Stimulated activated CD8-positive, alpha-beta memory T cell treated with anti-CD3 and anti-CD28 coated beads, Interleukin-15, amount 100 ng/mL, for 1 hour (primary cell): ENCODE results near the gene VSIG10L.

Experiments used
- DNase-seq: peaks from one replicate; pipeline ENCODE4 v3.0.0-alpha.2; 2020; ENCODE audit warnings: low read depth

The VSIG10L gene

DNA sequence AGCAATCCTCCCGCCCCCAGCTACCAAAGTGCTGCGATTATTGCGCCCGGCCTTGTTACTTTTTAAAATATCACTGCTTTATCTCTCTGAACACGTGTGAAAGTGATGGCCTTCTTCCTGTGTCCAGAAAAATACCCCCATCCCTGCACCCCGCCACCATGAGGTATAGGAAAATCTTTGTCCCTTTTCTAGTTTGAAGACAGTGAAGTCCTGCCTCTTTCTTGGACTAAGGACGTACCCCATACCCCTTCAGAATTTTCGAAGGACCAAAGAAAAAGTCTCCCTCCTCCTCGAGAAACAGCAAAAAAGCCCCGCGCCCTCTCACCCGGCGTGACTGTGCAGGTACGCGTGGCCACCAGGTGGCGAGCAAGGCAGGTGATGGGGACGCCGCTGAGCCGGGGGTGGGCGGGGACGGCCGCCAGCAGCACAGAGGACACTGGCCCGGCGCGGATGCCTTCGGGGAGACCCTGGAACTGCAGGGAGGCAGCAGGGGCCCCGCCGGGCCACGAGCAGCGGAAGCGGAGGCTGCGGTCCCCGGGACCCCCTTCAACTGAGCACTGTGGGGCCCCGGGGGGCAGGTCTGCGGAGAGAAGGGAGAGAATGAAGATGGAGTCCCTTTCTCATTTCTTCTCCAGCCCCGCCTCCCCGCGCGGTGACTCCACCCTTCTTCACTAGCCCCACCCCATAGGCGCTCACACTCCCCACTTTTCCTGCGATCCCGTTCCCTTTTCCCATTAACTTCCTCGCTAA, 3.2 kb downstream of the VSIG10L start:
- peak; percentile 72 for DNase-seq

DNA sequence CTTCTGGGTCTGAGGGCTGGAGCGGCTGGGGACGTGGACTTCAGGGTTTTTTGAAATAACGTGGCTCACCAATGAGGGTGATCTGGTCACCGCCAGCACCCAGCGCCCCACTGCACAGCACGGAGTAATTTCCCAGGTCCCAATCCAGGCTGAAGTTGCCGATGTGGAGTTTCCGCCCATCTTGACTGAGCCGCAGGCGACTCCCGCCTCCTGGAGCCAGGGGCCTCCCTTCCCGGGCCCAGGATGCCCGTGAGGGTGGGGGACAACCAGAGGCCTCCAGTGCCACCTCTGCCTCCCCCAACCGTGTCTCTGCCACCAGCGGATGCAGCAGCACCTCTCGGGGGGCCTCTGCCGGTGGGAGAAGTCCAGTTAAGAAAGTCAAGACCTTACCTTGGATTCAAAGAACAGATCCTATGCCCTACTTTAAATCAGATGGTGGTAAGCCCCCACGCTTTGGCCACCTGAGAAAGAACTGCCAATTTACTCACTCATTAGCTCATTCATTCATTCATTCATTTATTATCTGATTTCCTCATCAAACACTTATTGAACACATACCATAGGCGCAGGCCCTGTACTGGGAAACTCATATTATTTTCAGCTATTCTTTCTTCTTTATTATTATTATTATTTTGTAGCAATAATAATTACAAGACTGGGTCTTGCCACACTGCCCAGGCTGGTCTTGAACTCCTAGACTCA, 3.9 kb downstream of the VSIG10L start:
- no peak for DNase-seq

DNA sequence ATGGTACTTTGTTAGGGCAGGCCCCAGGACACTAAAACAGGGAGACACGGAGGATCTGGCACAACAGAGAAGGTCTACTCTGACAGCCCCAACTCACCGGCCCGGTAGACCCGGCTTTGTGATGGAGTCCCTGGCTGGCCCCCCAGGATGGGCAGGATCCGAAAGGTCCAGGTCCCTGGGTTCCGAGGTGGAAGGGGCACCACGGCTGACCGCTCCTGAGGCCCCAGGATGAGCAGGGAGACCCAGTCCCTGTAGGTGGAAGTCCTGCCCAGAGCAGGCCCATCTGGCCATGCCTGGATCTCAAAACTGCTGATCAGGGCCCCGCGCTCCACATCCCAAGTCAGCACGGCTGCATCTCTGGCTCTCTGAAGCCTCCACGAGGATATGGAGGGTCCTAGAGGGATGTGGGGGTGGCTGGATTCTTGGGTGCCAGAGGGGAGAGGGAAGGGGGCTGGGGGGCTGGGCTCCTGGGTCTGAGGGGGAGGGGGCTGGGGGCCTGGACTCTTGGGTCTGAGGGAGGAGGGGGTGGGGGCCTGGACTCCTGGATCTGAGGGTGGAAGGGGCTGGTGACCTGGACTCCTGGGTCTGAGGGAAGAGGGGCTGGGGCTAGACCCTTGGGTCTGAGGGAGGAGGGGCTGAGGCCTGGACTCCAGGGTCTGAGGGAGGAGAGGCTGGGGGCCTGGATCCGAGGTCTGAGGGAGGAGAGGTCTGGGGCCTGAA, 4.6 kb downstream of the VSIG10L start:
- no peak for DNase-seq

DNA sequence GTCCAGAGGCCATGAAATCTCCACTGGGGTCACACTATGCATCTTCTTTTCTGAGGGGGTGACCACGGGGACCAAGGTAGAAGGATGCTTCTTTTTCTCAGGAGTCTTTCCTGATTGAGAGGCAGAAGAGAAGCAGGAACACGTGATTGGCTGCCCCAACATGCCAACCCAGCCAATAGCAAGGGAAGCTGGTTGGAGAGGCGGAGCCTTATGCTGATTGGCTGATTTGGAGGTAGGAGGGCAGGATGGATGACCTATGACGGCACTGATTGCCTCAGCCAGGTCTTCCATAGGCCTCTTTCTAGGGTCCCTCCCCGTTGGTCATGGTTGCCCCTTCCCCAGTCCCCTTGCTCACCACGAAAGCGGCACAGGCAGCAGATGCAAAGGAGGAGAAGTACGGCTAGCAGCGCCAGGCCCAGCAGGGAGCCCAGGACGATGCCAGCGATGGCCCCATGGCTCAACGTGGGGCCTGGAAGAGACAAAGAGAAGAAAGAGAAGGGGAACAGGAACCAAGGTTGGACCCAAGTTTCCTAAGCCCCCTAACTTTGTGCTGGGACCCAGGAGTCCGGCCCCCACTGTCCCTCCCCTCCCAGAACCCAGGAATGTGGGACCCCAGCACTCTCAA, 8.0 kb downstream of the VSIG10L start:
- DNase-seq: no peak

DNA sequence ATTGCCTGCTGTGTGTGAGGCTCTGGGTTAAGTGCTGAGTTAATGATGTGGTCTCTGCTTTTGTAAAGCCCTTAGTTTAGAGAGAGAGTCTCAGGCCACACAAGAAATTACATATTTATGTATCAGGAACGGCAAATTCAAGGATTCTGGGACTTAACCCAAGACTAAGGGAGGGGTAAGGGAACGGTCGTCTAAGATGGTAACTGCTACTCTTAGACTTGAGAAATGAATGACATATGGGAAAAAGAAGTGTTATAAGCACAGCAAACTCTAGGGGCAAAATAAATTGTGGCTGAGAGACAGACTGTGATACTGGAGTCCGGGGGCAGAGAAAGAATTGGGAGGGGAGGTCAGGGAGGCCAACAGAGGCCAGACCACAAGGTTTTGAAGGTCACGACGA, 10.2 kb downstream of the VSIG10L start:
- DNase-seq: no peak

DNA sequence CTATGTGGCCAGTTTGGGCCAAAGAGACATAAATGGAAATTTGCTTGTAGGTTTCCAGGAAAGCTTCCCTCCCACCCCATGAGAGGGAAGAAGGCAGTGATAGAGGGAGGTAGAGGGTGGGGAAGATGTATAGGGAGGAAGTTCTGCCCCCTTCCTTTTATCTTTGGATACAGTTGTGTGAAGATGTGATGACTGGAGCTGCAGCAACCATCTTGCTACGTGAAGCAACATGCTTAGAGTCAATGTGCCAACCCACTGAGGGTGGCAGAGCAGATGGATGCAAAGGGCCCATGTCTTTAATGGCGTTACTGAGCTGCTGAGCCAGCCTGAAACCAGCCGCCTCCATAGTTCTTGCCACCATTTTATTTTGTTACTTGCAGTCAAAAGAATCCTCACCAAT, 10.7 kb downstream of the VSIG10L start:
- no peak for DNase-seq

DNA sequence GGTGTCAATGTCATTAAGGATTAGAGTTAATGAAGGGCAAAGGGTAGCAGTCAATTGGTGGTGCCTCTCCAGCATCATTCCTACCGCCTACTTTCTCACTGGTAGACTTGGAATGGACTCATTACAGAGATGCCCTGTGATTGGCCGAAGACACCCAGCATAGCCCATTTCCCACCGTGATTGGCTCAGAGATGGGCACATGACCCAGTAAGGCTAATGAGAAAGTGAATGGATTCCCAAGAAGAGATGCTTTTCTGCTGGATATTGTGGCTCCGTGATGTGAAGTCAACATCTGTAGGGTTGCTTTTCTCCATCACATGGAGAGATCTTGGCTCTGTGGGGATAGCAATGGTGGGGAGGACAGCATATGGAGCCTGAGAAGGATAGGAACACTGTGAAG, 11.6 kb downstream of the VSIG10L start:
- no peak for DNase-seq

DNA sequence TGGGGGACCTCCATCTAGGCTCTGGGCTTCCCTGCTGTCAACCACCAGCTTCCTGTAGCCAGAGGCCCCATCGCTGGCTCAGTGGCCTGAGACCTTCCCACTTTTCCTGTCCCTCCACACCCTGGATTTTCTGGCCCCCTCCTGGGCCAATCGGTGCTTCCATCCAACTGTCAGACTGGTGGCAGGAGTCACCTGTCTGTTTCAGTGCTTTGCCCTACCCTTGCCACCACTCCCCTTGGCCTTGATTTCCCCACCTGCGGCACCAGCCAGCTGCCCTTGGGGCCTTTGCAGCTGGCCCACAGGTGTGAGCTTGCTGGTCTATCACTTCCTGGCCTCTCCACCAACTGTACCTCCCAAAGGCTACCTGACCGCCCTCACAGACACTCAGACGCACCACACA, 12.5 kb downstream of the VSIG10L start:
- no peak for DNase-seq

DNA sequence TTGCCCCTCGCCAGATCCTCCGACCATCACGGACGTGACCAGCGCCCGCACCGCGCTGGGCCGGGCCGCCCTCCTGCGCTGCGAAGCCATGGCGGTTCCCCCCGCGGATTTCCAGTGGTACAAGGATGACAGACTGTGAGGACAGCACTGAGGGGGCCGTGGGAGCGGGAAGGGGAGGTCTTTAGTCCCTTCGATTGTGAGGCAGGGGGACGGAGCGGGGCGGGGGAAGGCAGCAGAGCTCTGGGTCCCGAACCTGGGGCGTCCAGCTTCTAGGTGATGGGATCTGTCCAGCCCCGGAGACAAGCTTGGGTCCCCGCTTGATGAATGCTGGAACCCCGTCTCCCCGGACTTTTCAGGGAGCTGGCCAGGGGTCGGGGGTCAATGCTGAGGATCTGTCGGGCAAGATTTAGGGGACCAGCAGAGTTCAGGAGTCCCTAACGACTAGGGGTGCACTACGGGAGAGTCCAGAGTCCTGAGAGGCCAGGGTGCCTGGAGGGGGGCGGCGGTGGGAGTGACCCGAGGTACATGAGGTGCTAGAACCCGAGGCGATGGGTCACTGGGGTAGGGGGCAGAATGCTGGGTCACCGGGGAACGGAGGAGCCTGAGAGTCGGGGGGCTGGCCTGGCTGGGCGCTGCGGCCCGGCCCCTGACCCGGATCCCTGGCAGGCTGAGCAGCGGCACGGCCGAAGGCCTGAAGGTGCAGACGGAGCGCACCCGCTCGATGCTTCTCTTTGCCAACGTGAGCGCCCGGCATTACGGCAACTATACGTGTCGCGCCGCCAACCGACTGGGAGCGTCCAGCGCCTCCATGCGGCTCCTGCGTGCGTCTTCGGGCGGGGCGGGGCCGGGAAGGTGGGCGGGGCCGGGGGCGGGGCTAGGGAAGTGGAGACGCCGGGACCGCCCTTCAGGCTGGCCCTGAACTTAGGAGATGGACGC, 14.6 kb downstream of the VSIG10L start:
- DNase-seq: no peak

DNA sequence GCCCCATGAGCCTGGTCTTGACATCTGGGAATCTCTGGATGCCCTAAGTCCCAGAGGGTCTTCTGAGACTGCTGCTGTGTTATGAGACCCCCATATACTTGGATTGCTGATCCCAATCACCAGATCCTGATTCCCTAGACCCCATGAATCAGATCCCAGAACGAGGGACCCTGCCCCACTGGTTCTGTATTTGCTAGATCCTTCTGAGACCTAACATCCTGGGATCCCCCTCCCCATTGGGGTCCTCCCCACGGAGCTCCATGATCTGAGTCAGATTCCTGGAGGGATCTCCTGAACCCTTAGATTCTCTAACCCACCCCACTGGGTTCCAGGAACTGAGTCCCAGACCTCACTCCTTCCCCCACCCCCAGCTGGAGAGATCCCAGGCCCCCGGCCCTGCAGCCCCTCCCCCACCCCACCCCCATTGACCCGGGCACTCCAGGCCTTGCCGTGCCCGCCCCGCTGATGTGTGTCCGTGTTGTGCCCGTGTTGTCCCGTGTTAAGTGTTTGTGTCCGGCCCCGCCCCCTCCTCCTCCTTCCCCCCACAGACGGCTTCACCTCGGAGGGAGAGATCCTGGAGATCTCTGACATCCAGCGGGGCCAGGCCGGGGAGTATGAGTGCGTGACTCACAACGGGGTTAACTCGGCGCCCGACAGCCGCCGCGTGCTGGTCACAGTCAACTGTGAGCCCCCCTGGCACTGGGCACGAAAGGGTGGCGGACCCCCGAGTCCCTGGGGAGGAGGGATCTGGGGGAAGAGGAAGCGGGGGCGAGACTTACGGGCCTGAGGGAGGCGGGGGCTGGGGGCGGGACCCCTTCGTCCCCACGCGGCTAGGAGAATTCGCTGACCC, 15.5 kb downstream of the VSIG10L start:
- DNase-seq: no peak

DNA sequence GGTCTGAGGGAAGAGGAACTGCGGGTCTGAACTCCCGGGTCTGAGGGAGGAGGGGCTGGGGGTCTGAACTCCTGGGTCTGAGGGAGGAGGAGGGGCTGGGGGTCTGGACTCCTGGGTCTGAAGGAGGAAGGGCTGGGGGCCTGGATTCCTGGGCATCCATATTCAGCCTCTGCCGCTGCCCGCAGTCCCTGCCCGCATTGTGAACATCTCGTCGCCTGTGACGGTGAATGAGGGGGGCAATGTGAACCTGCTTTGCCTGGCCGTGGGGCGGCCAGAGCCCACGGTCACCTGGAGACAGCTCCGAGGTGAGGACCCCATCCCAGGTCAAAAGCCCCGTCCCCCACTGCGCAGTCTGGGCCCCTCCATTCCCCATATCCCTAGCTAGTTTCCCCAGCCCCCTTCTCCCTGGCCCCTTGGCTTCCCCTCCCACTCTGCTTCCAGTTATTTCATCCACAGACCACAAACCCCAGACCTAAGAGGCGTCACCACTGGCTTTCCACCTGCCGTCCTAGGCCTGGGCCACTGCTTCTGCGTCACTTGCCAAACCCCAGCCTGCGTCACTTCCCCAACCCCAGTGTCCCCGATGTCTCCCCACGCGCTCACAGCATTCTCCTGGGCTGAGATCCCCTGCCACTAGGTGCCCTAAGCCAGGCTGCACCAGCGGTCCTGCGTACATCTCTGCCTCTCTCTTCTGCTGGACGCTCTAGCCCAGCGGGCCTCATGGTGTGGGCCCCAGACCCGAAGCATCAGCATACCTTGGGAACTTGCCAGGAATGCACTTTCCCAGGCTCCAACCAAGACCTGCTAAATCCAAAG, 16.6 kb downstream of the VSIG10L start:
- DNase-seq: no peak

DNA sequence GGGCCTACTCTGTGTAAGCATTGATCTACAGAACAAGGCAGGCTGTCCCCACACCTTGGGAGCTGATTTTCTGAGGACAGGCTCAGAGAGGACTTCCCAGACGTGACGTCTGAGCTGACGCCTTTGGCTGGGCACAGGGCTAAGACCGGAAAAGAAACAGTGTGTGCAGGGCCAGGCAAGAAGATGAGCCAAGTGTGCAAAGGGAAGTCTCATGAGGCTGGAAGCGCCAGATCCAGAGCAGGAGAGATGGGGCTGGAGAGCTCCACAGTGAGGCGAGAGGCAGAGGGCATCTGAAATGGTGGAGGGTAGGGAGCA, 17.8 kb downstream of the VSIG10L start:
- DNase-seq: no peak

DNA sequence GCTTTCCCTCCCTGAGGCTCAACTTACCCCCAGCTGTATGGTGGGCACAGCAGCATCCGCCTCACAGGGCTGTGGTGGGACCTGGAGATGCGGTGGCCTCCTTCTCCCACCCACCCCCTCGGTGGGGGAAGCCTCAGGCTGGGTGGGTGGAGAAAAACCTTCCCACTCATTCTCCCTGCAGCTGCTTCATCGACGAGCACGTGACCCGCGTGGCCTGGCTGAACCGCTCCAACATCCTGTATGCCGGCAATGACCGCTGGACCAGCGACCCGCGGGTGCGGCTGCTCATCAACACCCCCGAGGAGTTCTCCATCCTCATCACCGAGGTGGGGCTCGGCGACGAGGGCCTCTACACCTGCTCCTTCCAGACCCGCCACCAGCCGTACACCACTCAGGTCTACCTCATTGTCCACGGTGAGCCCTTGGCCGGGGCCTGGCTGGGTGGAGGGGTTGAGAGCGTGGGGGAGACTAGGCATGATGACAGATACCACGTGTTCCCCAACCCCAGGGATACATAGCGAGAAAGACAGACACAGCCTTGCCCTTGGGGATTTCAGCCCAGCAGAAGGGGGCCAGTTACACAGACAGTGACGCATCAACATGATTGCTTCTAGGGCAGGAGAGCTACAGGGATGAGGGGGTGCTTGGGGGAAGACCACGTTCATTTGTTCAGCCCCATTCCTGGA, 18.3 kb downstream of the VSIG10L start:
- no peak for DNase-seq

DNA sequence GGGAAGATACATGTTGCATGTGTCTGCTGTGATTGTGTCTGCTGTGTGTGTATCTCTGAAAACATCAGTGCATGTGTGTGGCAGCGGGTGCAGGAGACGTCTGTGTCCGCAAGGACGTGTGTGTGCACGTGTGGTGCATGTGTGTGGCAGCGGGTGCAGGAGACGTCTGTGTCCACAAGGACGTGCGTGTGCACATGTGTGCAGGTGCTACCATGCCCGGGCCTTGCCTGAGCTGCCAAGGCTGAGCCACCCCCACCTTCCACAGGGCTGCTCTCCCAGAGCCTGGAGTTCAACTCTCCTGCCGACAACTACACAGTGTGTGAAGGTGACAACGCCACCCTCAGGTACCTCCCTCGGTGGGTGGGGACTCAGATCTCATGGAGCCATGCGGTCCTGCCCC, 20.1 kb downstream of the VSIG10L start:
- no peak for DNase-seq

DNA sequence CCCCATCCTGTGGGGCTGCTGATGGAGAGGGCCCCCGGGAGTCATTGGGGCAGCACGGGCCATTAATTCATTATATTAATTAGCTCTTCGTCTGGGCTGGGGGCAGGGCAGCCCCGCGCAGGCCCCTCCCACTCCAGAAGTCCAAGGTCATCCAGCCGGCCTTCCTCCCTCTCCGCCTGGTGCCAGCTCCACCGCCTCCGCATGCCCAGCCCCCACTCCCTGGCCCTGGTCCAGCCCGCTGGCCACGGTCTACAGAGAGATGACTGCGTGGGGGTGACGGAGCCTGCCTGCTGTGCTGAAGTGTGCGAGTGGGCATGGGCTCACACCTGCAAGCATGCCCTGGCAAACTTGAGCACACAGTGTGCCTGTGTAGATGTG, 21.7 kb downstream of the VSIG10L start:
- no peak for DNase-seq

DNA sequence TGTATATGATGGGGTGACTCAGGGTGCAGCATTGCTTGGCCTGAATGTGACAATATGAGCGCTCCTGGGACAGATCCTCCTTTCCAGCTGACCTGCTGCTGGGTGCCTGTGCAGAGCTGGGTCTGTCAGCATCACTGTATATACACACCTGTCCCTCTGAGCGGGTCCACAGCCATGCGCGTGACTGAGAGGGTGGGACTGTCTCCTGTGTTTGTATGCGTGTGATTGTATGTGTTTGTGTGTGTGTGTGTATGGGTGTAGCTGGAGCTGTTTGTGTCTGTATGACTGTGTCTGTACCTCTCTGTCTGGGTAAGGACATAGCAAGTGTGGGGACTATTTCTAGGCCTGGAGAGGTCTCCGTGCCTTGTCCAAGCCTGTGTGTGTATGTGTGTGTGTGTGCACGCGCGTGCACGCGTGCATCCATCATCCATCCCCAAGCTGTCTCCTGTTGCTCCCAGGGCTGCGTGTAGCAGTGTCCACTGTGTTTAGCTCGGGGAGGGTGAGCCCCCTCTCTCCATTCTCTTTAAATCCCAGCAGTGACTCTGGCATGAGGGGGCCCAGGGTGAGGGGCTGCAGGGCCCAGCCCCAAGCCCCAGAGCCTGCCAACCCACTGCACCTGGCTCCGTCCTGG, 22.2 kb downstream of the VSIG10L start:
- no peak for DNase-seq

DNA sequence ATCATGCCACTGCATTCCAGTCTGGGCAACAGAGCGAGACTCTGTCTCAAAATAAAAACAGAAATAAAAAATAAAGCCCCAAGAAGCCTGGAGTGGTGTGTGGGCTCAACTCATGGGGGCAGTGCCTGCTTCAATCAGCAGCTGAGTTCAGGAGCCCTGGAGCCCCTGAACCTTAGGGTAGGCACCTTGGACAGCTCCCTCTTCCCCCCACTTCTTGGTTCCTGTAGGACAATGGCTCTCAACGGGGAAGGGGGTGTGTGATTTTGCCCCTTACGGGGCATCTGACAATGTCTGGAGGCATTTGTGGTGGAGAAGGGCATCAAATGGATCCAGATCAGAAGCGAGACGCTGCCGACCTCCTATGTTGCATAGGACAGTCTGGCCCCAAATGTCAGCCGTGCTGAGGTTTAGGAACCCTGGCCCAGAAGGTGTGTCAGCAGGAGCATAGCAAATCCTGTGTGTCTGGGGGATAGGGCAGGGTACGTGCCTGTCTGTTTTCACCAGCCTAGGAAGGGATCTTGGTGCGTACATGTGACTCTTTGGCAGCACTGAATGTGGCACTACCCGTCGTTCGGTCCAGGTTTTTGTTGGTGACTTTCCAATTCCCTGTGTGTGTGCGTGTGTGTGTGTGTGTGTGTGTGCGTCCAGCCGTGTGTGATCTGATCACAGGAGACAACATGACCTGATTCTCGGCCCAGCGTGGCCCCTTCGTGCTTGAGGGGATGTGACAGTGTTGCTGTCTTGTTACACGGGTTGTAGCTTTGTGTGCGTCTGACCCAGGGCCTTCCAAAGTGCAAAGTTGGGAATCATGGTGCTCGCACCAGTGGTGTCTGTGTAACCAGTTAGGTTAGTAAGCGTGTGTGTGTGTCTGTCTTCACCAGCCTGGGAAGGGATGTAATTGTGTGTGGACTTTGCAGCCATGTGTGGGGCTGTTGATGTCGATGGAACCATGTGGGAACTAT, 23.0 kb downstream of the VSIG10L start:
- DNase-seq: no peak

DNA sequence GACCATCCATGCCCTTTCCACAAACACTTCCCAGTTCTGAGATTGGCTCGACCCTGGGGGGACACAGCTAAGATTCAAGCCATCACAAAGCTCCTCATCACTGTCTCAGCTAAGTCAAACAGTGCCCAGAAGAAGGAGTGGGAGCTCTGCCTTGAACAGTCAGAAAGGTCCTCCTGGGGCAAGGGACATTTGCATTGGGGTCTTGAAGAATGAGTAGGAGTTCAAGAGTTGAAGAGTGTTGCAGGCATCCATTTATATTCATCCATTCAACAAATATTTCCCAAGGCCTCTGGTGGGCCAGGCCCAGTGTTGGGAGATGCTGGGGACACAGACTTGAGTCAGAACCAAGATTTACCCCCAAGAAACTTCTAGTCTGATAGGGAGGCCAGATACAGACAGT, 24.0 kb downstream of the VSIG10L start:
- DNase-seq: no peak
